Activated B cell treated with CpG ODN at 0.5 μM for 24 hours (primary cell): ENCODE results near the gene RCSD1. TPM values are rescaled to one million over a fixed set of nuclear protein-coding genes. Genes with fewer than 3 reads are reported as not detected.
A peak's percentile ranks its signal among the peaks of the same experiment; 100 is the strongest.

Experiments
- ATAC-seq: fragments of 200-7000 bp; cut with Tn5 transposase; one replicate; pipeline ENCODE4 v1.10.0; 2021; ENCODE audit warnings: low read depth, mild to moderate bottlenecking, moderate library complexity
- CTCF ChIA-PET: fragments of 350-600 bp; sonication (Branson Sonifier 250); formaldehyde crosslinking; loops from one replicate; lab custom pipeline; 2021; ENCODE audit warnings: antibody characterized with exemption; lab: Charles Lee
- POLR2A ChIA-PET: fragments of 350-600 bp; sonication (Branson Sonifier 250); formaldehyde crosslinking; loops from one replicate; lab custom pipeline; 2021; ENCODE audit warnings: antibody characterized with exemption; lab: Charles Lee
- DNase-seq: peaks from one replicate; pipeline ENCODE4 v3.0.0; 2022
- H3K27ac Mint-ChIP-seq: one replicate; pipeline ENCODE4 v1.8.0; 2020; ENCODE audit warnings: mixed read lengths
- H3K27me3 Mint-ChIP-seq: one replicate; pipeline ENCODE4 v1.8.0; 2021; ENCODE audit warnings: mixed read lengths
- H3K36me3 Mint-ChIP-seq: one replicate; pipeline ENCODE4 v1.8.0; 2021; ENCODE audit warnings: low read depth, mixed read lengths
- H3K4me1 Mint-ChIP-seq: one replicate; pipeline ENCODE4 v1.8.0; 2021; ENCODE audit warnings: mixed read lengths
- H3K4me3 Mint-ChIP-seq: one replicate; pipeline ENCODE4 v1.8.0; 2020; ENCODE audit warnings: mild to moderate bottlenecking, mixed read lengths
- H3K9me3 Mint-ChIP-seq: one replicate; pipeline ENCODE4 v1.8.0; 2020; ENCODE audit warnings: mixed read lengths
- CTCF ChIP-seq: fragments of 200-600 bp; IDR thresholded peaks from one replicate; pipeline ENCODE4 v1.8.0; 2022; ENCODE audit warnings: antibody characterized with exemption, mild to moderate bottlenecking
- intact Hi-C: fragments of 100-400 bp; cut with micrococcal nuclease; formaldehyde crosslinking; loops from one replicate; pipeline ENCODE4 v1.15.1; 2024
- total RNA-seq: library from RNA; stranded (reverse); gene quantifications from 2 replicates; pipeline ENCODE4 v1.2.3, GENCODE V29; 2022

RCSD1 gene
- total RNA-seq, 1 donor from 2014 or later: 185 TPM

DNA sequence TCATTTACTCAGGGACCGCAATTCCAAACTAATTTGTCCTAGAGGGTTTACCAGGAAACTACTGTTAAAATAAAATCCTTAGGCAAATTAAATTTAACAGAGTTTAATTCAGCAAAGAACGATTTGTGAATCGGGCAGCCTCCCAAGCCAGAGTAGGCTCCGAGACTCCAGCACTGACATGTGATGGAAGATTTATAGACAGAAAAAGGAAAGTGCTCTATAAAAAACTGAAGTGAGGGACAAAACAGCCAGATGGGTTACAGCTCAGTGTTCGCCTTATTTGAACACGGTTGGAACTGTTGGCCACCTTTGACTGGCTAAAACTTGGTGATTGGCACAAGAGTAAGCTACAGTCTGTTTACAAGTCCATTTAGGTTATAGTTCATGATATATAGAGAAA is 35.2 kb upstream of the RCSD1 start:
- Mint-ChIP-seq H3K36me3 (peaks cover 6% of the 10 kb centered on the region), H3K27me3 (no peaks in the 10 kb centered on the region), H3K27ac (no peak overlapping the region), H3K4me1 (peaks cover 5% of the 10 kb centered on the region), H3K4me3 (no peak overlapping the region), H3K9me3 (no peaks in the 10 kb centered on the region)
- CTCF ChIA-PET: interaction anchor here (1.5 to 3.7 kb wide), 2 partner anchors 42 to 93 kb away, joined by 5 to 19 read pairs; no protein-coding TSS in a partner anchor
- DNase-seq (no peak), ATAC-seq (no peak)
- no peak for TF ChIP-seq CTCF
- POLR2A ChIA-PET: interaction anchor here (1.0 to 1.6 kb wide), 3 partner anchors 33 to 42 kb away, joined by 3 read pairs; no protein-coding TSS in a partner anchor
- intact Hi-C loops: no loop called here

DNA sequence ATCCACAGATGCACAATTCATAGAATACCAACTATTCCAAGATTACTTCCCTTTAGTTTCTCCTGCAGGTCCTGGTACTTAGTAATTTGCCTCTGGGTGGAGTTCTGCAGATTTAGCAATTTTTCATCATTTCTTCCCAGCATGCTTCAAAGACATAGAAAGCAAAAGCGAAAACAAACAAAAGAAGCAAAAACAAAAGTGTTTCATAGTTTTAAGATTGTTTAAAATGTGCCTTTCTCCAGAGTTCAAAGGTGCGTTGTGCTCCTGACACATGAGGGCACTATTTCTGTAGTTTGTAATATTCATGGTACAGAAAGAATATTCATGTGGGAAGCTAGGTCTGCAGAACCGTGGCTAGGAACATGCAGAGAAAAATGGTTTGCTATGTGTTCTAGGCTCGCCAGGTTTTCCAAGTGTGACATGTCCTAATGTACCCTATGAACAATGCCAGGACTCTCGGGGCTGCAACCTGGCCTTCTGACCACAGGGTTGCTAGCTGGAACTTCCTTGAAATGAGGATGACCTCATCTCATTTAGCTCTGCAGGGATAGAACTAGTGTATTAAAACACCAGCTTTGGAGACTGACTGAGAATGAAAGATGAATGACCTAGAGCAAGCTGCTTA is 30.0 kb upstream of the RCSD1 start:
- DNase-seq (no peak), ATAC-seq (peak; percentile 66)
- intact Hi-C loops: loop anchor here (1.0 to 5.0 kb wide), 5 partner anchors 30 to 482 kb away; partner anchors contain the start of gene RCSD1
- Mint-ChIP-seq H3K27ac (peak overlapping the region; percentile 7), H3K36me3 (no peaks in the 10 kb centered on the region), H3K9me3 (no peaks in the 10 kb centered on the region), H3K4me3 (peak overlapping the region; percentile 48), H3K4me1 (peaks cover 43% of the 10 kb centered on the region), H3K27me3 (no peaks in the 10 kb centered on the region)
- CTCF ChIA-PET: interaction anchor here (0.8 to 6.5 kb wide), 38 partner anchors 9 to 482 kb away, joined by 3 to 229 read pairs (median 6); partner anchors contain the start of gene RCSD1
- peak; percentile 56 for TF ChIP-seq CTCF
- POLR2A ChIA-PET: interaction anchor here (0.9 to 7.3 kb wide), 15 partner anchors 17 to 336 kb away, joined by 3 to 321 read pairs (median 4); partner anchors contain the start of genes MPZL1 and RCSD1

- no peaks in the 10 kb centered on the region for H3K36me3 Mint-ChIP-seq
- ChIA-PET CTCF (interaction anchor here (0.9 to 6.5 kb wide), 19 partner anchors 8 to 481 kb away, joined by 3 to 229 read pairs (median 10); partner anchors contain the start of gene RCSD1), POLR2A (interaction anchor here (1.0 to 7.3 kb wide), 13 partner anchors 15 to 336 kb away, joined by 3 to 321 read pairs (median 4); partner anchors contain the start of gene RCSD1)
- ATAC-seq (peak; percentile 80), DNase-seq (no peak)
- H3K4me3 Mint-ChIP-seq: peak overlapping the region; percentile 63
- H3K27ac Mint-ChIP-seq: peak overlapping the region; percentile 88
- H3K4me1 Mint-ChIP-seq: peaks cover 43% of the 10 kb centered on the region
- no peak for TF ChIP-seq CTCF
- no peaks in the 10 kb centered on the region for H3K27me3 Mint-ChIP-seq
- H3K9me3 Mint-ChIP-seq: no peaks in the 10 kb centered on the region
- intact Hi-C loops: loop anchor here (1.0 to 5.0 kb wide), 2 partner anchors 16 to 481 kb away; no protein-coding TSS in a partner anchor
These were observed 28.3 kb upstream of the RCSD1 start for GRCh38 chr1:167601442-167602383.

DNA sequence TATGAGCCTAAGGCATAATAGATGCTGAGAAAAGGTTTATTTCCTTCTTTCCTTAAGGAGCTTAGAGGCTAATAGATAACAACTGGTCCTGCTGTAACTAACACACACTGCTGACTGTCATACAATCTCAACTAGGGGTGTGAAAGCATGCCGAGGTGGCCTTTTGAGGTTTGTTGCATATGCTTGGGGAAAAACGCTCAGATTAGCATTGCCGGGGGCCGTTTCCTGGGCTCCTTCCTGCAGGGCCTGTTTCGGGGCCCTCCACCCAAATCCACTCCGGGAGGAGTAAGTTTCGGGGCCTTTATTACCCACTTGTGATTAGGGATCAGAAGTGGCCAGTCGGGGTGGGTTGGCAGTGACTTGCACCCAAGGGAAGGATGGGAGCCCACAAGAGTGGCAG is 27.2 kb upstream of the RCSD1 start:
- H3K9me3 Mint-ChIP-seq: peaks cover 7% of the 10 kb centered on the region
- H3K27ac Mint-ChIP-seq: peak overlapping the region; percentile 88
- POLR2A ChIA-PET: interaction anchor here (0.7 to 7.3 kb wide), 7 partner anchors 9 to 105 kb away, joined by 4 to 321 read pairs (median 12); partner anchors contain the start of gene RCSD1
- ATAC-seq: no peak
- no peak for TF ChIP-seq CTCF
- peaks cover 7% of the 10 kb centered on the region for H3K36me3 Mint-ChIP-seq
- CTCF ChIA-PET: interaction anchor here (0.5 to 6.5 kb wide), 5 partner anchors 14 to 277 kb away, joined by 3 to 229 read pairs (median 78); partner anchors contain the start of gene RCSD1
- H3K4me1 Mint-ChIP-seq: peaks cover 43% of the 10 kb centered on the region
- no peaks in the 10 kb centered on the region for H3K27me3 Mint-ChIP-seq
- intact Hi-C loops: loop anchor here (5.0 kb wide), 1 partner anchor 479 kb away; no protein-coding TSS in a partner anchor
- DNase-seq: no peak
- H3K4me3 Mint-ChIP-seq: peak overlapping the region; percentile 28
